GM23338 (cell line): Measurements from ENCODE around the gene SDHA. TPM values are rescaled to one million over a fixed set of nuclear protein-coding genes. Genes with fewer than 3 reads are reported as not detected.

Experiments
- ATAC-seq: fragments of 200-7000 bp; cut with Tn5 transposase; 3 replicates; pipeline ENCODE4 v1.9.1; 2020
- DNase-seq: peaks from one replicate; pipeline ENCODE4 v3.0.0-alpha.2; 2015; ENCODE audit warnings: low spot score
- H2AFZ ChIP-seq: fragments of 200-600 bp; sonication (generic); 2 replicates; pipeline ENCODE4 v1.8.0; 2016; ENCODE audit warnings: antibody characterized with exemption, mild to moderate bottlenecking, moderate library complexity
- H3F3A ChIP-seq: fragments of 200-600 bp; sonication (generic); replicated peaks from 2 replicates; pipeline ENCODE4 v1.8.0; 2017; ENCODE audit warnings: antibody characterized with exemption, mixed run types, low read depth
- H3K27ac ChIP-seq: fragments of 200-600 bp; sonication (generic); 2 replicates; pipeline ENCODE4 v1.6.1; 2016; ENCODE audit warnings: low read depth
- H3K27me3 ChIP-seq: fragments of 200-600 bp; sonication (generic); 2 replicates; pipeline ENCODE4 v1.8.0; 2016; ENCODE audit warnings: mild to moderate bottlenecking, mixed run types, moderate library complexity; ENCODE audit not compliant: insufficient read depth
- H3K36me3 ChIP-seq: fragments of 200-600 bp; sonication (generic); 2 replicates; pipeline ENCODE4 v1.8.0; 2016; ENCODE audit warnings: mild to moderate bottlenecking; ENCODE audit not compliant: insufficient read depth
- H3K4me1 ChIP-seq: fragments of 200-600 bp; sonication (generic); 2 replicates; pipeline ENCODE4 v1.8.0; 2016; ENCODE audit warnings: mild to moderate bottlenecking, moderate library complexity; ENCODE audit not compliant: insufficient read depth
- H3K4me2 ChIP-seq: fragments of 200-600 bp; sonication (generic); 2 replicates; pipeline ENCODE4 v1.7.1; 2017; ENCODE audit warnings: mixed run types
- H3K4me3 ChIP-seq: fragments of 200-600 bp; sonication (generic); 2 replicates; pipeline ENCODE4 v1.6.1; 2016; ENCODE audit warnings: mixed run types
- H3K79me2 ChIP-seq: fragments of 200-600 bp; sonication (generic); replicated peaks from 2 replicates; pipeline ENCODE4 v1.8.0; 2017; ENCODE audit warnings: mild to moderate bottlenecking; ENCODE audit not compliant: insufficient read depth
- H3K9me2 ChIP-seq: fragments of 200-600 bp; sonication (generic); 2 replicates; pipeline ENCODE4 v1.8.0; 2017; ENCODE audit not compliant: insufficient read depth
- H4K20me1 ChIP-seq: fragments of 200-600 bp; sonication (generic); replicated peaks from 2 replicates; pipeline ENCODE4 v1.8.0; 2017; ENCODE audit warnings: mild to moderate bottlenecking; ENCODE audit not compliant: insufficient read depth
- H3K27ac Mint-ChIP-seq: 2 replicates; pipeline ENCODE4 v1.8.0; 2020; ENCODE audit warnings: inconsistent platforms, mild to moderate bottlenecking, moderate library complexity, mixed read lengths
- H3K27me3 Mint-ChIP-seq: 3 replicates; pipeline ENCODE4 v1.8.0; 2022; ENCODE audit warnings: low read depth, mild to moderate bottlenecking, moderate library complexity, mixed read lengths, inconsistent platforms; ENCODE audit not compliant: insufficient read depth, poor library complexity
- H3K36me3 Mint-ChIP-seq: 3 replicates; pipeline ENCODE4 v1.8.0; 2021; ENCODE audit warnings: low read depth, mild to moderate bottlenecking, inconsistent platforms, moderate library complexity, mixed read lengths
- H3K4me1 Mint-ChIP-seq: 3 replicates; pipeline ENCODE4 v1.8.0; 2020; ENCODE audit warnings: mild to moderate bottlenecking, inconsistent platforms, mixed read lengths
- H3K4me3 Mint-ChIP-seq: 3 replicates; pipeline ENCODE4 v1.8.0; 2021; ENCODE audit warnings: moderate library complexity, mild to moderate bottlenecking, inconsistent platforms, mixed read lengths
- H3K9me3 Mint-ChIP-seq: 3 replicates; pipeline ENCODE4 v1.8.0; 2020; ENCODE audit warnings: moderate library complexity, mild to moderate bottlenecking, inconsistent platforms, mixed read lengths
- EZH2phosphoT487 ChIP-seq: fragments of 200-600 bp; sonication (generic); IDR thresholded peaks from one replicate; pipeline ENCODE4 v1.8.1; 2018; ENCODE audit warnings: antibody characterized with exemption; ENCODE audit not compliant: unreplicated experiment
- polyA plus RNA-seq: library from polyadenylated mRNA; unstranded; fragments of >200 nt; fragmentation: Nextera tagmentation; extraction: Ambion mirVana; gene quantifications from 2 replicates; pipeline ENCODE4 v1.2.1, GENCODE V29; 2016
- total RNA-seq: library from RNA; depleted of rRNA; stranded (reverse); fragments of >200 nt; shearing (Covaris generic); gene quantifications from 2 replicates; pipeline ENCODE4 v1.2.3, GENCODE V29; 2014
- TF ChIP-seq, protein P1 (sequence below): fragments of 250-450 bp; sonication (Bioruptor Pico); IDR thresholded peaks from 2 replicates; pipeline ENCODE4 v1.5.0; 2020; ENCODE audit warnings: mild to moderate bottlenecking, moderate library complexity
- TF ChIP-seq, protein P2 (sequence below), 2 experiments: fragments of 200-600 bp in 1 of 2; sonication (generic) in 1 of 2; conservative IDR thresholded peaks; 2 replicates each; pipeline versions ENCODE4 v1.5.1 to v1.6.1; 2016 to 2017; ENCODE audit warnings: antibody characterized with exemption in 2 of 2, low read depth in 2 of 2, mild to moderate bottlenecking in 2 of 2, moderate library complexity in 1 of 2

SDHA gene
- total and polyA plus RNA-seq, 2 experiments from 2014 or later = 62.2 to 70.6 TPM

DNA sequence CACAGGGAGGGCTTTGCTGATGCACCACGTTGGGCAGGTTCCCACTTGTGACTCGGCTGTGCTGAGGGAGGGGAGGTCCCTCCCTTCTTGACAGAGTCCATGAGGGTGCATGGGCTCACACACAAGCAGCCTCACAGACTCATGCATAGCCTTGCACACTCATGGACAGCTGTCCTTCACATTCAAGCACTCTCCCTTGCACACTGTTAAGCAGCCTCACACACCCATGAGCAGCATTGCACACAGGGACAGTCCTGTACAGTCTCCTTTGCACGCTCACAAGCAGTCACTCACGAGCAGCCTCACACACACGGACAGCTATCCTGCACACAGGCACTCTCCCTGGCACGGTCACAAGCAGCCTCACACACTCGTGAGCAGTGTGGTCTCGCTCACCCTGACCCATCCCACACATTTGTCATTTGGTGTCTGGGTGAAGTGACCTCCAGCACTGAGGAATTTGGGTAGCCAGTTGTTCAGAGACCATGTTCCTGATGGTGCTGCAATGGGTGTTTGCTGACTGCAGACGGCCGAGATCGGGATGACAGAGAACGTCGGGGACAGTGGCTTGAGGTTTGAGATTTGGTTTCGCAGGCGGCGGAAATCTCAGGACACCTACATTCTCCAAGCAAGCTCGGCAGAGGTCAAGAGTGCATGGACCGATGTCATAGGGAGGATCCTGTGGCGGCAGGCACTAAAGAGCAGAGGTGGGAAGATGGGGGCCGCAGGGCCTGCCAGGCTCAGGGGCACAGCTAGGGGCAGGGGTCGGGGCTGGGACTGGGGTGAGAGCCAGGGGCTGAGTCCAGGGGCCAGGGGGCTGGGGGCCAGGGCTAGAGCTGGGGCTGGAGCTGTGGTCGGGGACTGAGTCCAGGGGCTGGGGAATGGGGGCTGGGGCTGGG lies 44.5 kb upstream of the SDHA start (continued):
- TF ChIP-seq, protein P1, sequence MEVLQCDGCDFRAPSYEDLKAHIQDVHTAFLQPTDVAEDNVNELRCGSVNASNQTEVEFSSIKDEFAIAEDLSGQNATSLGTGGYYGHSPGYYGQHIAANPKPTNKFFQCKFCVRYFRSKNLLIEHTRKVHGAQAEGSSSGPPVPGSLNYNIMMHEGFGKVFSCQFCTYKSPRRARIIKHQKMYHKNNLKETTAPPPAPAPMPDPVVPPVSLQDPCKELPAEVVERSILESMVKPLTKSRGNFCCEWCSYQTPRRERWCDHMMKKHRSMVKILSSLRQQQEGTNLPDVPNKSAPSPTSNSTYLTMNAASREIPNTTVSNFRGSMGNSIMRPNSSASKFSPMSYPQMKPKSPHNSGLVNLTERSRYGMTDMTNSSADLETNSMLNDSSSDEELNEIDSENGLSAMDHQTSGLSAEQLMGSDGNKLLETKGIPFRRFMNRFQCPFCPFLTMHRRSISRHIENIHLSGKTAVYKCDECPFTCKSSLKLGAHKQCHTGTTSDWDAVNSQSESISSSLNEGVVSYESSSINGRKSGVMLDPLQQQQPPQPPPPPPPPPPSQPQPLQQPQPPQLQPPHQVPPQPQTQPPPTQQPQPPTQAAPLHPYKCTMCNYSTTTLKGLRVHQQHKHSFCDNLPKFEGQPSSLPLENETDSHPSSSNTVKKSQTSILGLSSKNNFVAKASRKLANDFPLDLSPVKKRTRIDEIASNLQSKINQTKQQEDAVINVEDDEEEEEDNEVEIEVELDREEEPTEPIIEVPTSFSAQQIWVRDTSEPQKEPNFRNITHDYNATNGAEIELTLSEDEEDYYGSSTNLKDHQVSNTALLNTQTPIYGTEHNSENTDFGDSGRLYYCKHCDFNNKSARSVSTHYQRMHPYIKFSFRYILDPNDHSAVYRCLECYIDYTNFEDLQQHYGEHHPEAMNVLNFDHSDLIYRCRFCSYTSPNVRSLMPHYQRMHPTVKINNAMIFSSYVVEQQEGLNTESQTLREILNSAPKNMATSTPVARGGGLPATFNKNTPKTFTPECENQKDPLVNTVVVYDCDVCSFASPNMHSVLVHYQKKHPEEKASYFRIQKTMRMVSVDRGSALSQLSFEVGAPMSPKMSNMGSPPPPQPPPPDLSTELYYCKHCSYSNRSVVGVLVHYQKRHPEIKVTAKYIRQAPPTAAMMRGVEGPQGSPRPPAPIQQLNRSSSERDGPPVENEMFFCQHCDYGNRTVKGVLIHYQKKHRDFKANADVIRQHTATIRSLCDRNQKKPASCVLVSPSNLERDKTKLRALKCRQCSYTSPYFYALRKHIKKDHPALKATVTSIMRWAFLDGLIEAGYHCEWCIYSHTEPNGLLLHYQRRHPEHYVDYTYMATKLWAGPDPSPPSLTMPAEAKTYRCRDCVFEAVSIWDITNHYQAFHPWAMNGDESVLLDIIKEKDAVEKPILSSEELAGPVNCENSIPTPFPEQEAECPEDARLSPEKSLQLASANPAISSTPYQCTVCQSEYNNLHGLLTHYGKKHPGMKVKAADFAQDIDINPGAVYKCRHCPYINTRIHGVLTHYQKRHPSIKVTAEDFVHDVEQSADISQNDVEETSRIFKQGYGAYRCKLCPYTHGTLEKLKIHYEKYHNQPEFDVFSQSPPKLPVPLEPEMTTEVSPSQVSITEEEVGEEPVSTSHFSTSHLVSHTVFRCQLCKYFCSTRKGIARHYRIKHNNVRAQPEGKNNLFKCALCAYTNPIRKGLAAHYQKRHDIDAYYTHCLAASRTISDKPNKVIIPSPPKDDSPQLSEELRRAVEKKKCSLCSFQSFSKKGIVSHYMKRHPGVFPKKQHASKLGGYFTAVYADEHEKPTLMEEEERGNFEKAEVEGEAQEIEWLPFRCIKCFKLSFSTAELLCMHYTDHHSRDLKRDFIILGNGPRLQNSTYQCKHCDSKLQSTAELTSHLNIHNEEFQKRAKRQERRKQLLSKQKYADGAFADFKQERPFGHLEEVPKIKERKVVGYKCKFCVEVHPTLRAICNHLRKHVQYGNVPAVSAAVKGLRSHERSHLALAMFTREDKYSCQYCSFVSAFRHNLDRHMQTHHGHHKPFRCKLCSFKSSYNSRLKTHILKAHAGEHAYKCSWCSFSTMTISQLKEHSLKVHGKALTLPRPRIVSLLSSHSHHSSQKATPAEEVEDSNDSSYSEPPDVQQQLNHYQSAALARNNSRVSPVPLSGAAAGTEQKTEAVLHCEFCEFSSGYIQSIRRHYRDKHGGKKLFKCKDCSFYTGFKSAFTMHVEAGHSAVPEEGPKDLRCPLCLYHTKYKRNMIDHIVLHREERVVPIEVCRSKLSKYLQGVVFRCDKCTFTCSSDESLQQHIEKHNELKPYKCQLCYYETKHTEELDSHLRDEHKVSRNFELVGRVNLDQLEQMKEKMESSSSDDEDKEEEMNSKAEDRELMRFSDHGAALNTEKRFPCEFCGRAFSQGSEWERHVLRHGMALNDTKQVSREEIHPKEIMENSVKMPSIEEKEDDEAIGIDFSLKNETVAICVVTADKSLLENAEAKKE = no peak

DNA sequence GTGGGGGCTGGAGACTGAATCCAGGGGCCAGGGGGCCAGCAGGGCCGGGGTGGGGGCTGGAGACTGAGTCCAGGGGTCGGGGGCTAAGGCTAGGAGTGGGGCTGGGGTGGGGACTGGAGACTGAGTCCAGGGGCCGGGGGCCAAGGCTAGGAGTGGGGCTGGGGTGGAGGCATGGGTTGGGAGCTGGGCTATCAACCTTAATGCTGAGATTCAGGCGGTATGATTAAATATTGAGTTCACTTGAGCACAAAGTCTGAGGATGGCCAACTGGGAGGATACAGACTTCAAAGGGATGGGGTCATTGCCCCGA lies 43.9 kb upstream of the SDHA start:
- no peaks in the 10 kb centered on the region; the same call in 2 of the 3 replicates for H3K4me1 Mint-ChIP-seq
- no peak overlapping the region for H3K27ac Mint-ChIP-seq
- H3K27me3 ChIP-seq = no peaks in the 10 kb centered on the region
- H3K4me3 ChIP-seq = no peak overlapping the region
- no peaks in the 10 kb centered on the region for H3K79me2 ChIP-seq
- no peak for DNase-seq
- no peaks in the 10 kb centered on the region; the same call in 2 of the 3 replicates for H3K9me3 Mint-ChIP-seq
- no peak for ATAC-seq
- H3K9me2 ChIP-seq = no peaks in the 10 kb centered on the region
- H3K27me3 Mint-ChIP-seq = peaks cover 7% of the 10 kb centered on the region
- H3F3A ChIP-seq = no peaks in the 10 kb centered on the region
- no peak overlapping the region for H3K4me3 Mint-ChIP-seq
- no peaks in the 10 kb centered on the region for H3K4me1 ChIP-seq
- H3K4me2 ChIP-seq = no peak overlapping the region
- no peak overlapping the region for H3K27ac ChIP-seq
- no peaks in the 10 kb centered on the region for H4K20me1 ChIP-seq
- no peak overlapping the region for H2AFZ ChIP-seq
- H3K36me3 Mint-ChIP-seq = peaks cover 32% of the 10 kb centered on the region
- no peaks in the 10 kb centered on the region for H3K36me3 ChIP-seq
- TF ChIP-seq EZH2phosphoT487 = no peak
- TF ChIP-seq, protein P2, sequence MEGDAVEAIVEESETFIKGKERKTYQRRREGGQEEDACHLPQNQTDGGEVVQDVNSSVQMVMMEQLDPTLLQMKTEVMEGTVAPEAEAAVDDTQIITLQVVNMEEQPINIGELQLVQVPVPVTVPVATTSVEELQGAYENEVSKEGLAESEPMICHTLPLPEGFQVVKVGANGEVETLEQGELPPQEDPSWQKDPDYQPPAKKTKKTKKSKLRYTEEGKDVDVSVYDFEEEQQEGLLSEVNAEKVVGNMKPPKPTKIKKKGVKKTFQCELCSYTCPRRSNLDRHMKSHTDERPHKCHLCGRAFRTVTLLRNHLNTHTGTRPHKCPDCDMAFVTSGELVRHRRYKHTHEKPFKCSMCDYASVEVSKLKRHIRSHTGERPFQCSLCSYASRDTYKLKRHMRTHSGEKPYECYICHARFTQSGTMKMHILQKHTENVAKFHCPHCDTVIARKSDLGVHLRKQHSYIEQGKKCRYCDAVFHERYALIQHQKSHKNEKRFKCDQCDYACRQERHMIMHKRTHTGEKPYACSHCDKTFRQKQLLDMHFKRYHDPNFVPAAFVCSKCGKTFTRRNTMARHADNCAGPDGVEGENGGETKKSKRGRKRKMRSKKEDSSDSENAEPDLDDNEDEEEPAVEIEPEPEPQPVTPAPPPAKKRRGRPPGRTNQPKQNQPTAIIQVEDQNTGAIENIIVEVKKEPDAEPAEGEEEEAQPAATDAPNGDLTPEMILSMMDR (conservative IDR thresholded peaks at IDR 0.05; ENCODE audit: low read depth in 2 of 2) = no peak
- TF ChIP-seq, protein P1 = no peak
